ENCODE data around the gene ABI2.

GRCh38 chr2:203379156-203379555 lies 51.0 kb downstream of the ABI2 start:
- TF ChIP-seq POLR2A (IDR thresholded peaks at IDR 0.05; ENCODE audit: borderline replicate concordance, extremely low read depth, insufficient read depth, insufficient read length) = no peak
- TF ChIP-seq CTCF (IDR thresholded peaks at IDR 0.05 in 2 of 3, conservative IDR thresholded peaks at IDR 0.05 in 1 of 3; ENCODE audit: borderline replicate concordance in 1 of 3, insufficient read depth in 1 of 3, low read depth in 2 of 3, low read length in 2 of 3) = no peak
- TF ChIP-seq JUND (IDR thresholded peaks at IDR 0.05) = no peak
- no peak for TF ChIP-seq EZH2 (IDR thresholded peaks at IDR 0.05)
- TF ChIP-seq YY1 (IDR thresholded peaks at IDR 0.05; ENCODE audit: extremely low read depth, insufficient replicate concordance, low read depth, low read length) = no peak
- TF ChIP-seq, protein P1, sequence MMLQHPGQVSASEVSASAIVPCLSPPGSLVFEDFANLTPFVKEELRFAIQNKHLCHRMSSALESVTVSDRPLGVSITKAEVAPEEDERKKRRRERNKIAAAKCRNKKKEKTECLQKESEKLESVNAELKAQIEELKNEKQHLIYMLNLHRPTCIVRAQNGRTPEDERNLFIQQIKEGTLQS (IDR thresholded peaks at IDR 0.05) = no peak
- TF ChIP-seq ZBTB33 (IDR thresholded peaks at IDR 0.05; ENCODE audit: extremely low read depth, insufficient replicate concordance, low read length) = no peak
- TF ChIP-seq CBX3 (IDR thresholded peaks at IDR 0.05; ENCODE audit: low read depth) = no peak

Measured in HCT116 (cell line).